HG02798 (cell line): ENCODE measurements around the gene KSR2.

Experiments
- ATAC-seq: cut with Tn5 transposase; IDR thresholded peaks from one replicate; pipeline ENCODE4 v1.9.1; 2021; ENCODE audit warnings: mild to moderate bottlenecking; ENCODE audit not compliant: unreplicated experiment, poor library complexity

The KSR2 gene

DNA sequence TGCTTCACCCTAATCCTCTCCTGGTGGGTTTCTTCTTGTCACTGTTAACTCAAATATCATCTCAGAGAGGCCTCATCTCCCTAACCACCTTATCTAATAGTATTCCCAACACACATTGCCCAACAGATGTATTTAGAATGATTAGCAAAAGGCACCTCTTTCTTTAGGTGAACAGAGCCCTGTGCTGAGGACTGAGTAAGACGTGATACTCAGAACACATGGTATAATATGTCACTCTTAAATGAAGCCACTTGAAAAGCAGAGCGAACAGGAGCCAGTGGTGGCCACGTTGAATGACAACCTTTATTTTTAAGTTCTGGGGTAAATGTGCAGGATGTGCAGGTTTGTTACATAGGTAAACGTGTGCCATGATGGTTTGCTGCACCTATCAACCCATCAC is 1.5 kb upstream of the KSR2 start:
- no peak for ATAC-seq

DNA sequence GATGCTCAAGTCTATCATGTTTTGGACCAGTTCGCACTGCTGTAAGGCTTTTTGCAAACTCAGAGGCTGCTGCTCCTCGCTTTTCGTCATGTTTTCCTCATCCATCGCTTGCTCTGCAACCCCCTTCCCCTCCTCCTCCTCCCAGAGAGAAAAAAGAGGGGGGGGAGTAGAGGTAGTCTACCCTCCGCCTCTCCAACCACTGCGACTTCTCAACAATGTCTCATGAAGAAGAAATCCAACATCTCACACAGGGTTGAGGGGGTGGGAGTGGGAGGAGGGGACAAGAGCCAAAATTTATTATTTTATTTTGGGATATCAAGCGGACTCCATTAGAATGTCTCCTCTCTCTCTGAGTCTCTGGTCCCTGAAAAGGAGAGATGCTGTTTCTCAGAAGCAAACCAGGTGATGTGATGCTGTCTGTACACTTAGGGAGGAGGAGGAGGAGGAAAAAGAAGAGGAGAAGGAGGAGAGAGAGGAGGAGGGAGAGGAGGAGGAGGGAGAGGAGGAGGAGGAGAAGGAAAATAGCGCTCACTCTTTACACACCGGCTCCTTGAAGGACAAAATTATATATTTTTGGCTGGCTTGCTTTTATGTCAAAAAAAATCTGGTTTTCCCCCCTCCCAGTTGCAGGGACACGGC is 520 bp downstream of the KSR2 start:
- ATAC-seq = no peak

DNA sequence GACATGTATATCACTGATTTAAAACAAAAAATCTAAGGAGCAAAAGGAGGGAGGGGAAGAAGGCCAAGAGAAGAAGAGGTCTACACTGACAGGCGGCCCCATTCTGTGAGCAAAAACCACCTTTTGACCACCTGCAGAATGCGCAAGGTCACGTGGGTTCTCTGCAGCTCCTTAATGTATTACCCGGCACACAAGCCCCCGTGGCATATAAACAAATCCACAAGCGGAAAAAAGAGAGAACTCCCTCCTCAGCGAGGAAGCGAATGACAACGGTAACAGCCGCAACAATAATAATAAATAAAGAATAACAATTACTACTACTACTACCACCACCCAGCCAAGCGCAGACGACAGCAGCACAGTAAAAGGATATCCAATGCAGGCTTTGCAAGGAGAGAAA is 1.3 kb downstream of the KSR2 start:
- ATAC-seq = no peak

GRCh38 chr12:117967043-117967442 is 1.7 kb downstream of the KSR2 start:
- no peak for ATAC-seq

GRCh38 chr12:117966511-117966910 is 2.3 kb downstream of the KSR2 start:
- no peak for ATAC-seq

GRCh38 chr12:117963836-117964235 is 5.0 kb downstream of the KSR2 start:
- no peak for ATAC-seq

DNA sequence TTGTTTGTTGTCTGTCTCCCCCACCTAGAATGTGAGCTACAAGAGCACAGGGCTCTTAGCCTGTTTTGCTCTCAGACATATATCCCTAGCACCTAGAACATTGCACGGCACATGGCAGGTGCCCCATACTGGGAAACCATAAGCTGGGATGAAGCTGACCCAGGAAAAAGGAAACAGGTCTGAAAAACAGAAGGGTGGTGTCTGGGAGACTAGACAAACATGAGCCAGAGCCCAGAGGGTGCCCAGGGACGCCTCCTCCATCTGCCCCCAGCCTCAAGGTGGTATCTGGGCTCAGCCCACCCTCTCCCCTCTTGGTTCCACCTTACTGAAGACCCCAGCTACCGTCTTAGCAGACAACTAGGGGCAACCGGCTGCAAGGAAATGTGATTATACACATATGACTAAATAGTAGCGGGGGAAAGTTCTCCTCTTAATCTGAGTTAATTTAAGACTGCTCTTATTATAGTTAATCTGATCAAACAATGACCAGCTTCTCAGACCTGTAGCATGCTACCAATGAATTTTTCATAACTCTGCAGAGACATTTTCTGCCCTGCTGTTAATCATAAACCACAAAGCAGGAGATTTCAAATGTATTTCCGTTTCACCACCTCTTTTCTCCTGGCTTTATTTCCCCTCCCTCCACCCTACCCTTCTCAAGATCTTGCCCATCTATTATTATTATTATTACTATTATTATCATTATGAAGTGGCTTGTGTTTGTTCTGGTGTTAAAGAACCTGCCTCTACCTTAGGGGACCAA is 31.9 kb downstream of the KSR2 start:
- ATAC-seq = no peak

DNA sequence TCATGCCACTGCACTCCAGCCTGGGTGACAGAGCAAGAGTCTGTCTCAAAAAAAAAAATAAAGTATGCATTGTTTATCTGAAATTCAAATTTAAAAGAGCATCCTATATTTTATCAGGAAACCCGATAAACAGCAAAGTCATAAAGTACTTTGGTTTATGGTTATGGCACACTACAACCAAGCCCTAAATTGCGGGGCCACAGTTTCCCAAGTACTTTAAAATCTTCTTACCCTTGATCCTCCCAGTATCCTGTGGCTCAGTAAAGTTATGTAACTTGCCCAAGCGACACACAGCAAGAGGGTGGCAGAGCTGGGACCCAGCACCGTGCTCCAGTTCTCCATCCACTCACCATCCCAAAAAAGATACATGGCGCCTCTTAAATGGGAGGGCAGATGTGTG is 35.2 kb downstream of the KSR2 start:
- no peak for ATAC-seq

- ATAC-seq = no peak
Observed at GRCh38 chr12:117926391-117926899, 42.3 kb downstream of the KSR2 start.

GRCh38 chr12:117921929-117922777 is 46.6 kb downstream of the KSR2 start:
- ATAC-seq = no peak

DNA sequence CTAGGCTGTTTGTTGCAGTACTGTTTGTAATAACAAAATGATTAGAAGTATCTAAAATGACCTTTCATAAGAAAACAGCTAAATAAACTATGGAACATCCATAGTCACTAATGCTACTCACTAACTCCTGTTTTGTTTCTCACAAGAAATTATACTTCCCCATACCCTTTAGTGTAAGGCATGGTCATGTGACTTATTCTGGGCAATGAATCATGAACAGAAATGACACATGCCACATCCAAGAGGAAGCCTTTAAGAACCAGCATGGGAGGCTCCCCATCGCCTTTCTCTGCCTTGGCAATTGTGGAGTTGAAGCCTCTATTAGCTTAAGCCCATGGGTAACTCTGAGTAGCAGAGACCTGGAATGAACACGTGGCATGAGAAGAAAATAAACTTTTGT is 49.3 kb downstream of the KSR2 start:
- no peak for ATAC-seq

- no peak for ATAC-seq
Observed at GRCh38 chr12:117914686-117915085, 54.1 kb downstream of the KSR2 start.

DNA sequence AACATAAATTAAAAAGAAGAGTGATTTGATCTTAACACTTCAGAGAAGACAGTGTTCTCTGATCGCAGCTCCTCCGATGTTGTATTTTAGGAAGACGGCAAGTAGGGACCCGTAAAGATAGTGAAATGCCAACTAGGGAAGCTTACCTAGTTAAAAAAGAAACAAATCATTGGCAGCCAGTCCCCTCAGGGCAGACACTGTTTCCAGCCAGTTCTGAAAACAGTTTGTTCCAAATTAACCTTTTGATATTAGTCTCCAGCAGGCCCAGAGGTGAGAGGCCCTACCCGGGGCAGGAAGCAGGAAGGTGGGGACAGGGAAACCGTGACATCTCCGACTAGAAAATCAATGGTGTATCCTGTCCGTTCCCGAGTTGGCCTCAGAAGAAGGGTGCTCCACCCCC is 56.0 kb downstream of the KSR2 start:
- ATAC-seq = no peak

GRCh38 chr12:117908411-117908810 is 60.4 kb downstream of the KSR2 start:
- no peak for ATAC-seq

GRCh38 chr12:117907108-117907689 is 61.6 kb downstream of the KSR2 start:
- ATAC-seq = no peak

DNA sequence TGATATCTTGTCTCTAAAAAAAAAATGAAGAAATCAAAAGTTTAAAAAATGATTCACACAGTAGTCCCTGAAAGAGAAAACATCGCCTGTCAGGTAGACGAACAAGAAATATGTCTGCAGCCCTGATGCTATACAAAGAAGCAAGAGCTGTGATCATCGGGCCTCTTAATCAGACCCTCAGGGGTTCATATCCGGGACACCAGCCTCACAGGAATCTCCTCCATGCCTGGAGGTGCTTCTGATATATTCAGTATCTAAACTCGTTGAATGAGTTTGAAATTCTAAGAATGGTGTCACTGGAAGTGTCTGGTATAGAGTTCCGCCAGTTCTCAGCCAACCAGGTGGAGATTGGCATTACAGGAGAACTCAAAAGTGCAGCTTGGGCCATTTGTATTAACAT is 64.7 kb downstream of the KSR2 start:
- no peak for ATAC-seq

- ATAC-seq = no peak
Observed at GRCh38 chr12:117903110-117903840, 65.5 kb downstream of the KSR2 start.

DNA sequence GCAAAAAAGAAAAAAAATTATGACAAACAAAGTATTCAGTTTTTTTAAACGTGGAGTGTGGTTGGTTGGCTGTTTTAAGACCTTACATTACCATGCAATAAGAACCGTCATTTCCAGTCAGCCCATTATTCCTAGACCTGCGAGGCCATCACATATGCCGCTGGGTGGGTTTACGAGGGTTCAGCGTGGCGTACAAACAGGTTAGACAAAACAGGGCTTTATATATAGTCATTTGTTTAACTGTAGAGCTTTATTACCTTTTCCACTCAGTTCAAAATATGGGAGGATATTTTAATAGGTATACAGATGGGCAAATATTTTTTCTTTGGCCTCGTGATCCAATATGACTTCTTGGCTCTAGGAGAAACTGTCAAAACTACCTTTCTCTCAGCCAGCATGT is 67.2 kb downstream of the KSR2 start:
- no peak for ATAC-seq

GRCh38 chr12:117900561-117900960 is 68.2 kb downstream of the KSR2 start:
- ATAC-seq = no peak
